Stimulated activated CD8-positive, alpha-beta memory T cell treated with anti-CD3 and anti-CD28 coated beads, Interleukin-7, amount 100 ng/mL, for 4 hours (primary cell): ENCODE measurements around the gene LSS.
A peak's percentile ranks its signal among the peaks of the same experiment; 100 is the strongest.
"Not testable (repeated sequence)": the region's sequence is repeated elsewhere in the genome, so short reads cannot be mapped to it uniquely, and the experiment has no call there.

Experiments used
- DNase-seq, 2 donors: peaks; one replicate each; pipeline ENCODE4 v3.0.0-alpha.2; 2020; ENCODE audit warnings: low read depth in 2 of 2

LSS gene

DNA sequence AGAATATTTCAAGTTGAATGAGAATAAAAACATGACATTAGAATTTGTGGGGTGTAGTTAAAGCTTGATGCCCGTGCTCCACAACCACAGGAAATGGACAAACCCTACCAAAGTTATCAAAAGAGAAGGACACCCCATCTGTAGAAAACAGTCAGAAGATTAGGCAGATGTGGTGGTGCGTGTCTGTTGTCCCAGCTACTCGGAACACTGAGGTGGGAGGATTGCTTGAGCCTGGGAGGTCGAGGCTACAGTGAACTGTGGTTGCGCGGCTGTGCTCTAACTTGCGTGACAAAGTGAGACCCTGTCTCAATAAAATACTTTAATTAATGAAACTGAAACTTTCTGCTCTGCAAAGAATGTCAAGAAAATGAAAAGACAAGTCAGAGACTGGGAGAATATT, 42.9 kb downstream of the LSS start:
- DNase-seq: no peak

- peak; percentile 58 to 59 for DNase-seq
Measured at GRCh38 chr21:46184625-46185555, 43.7 kb downstream of the LSS start.

GRCh38 chr21:46183910-46184624, 44.5 kb downstream of the LSS start, which contains the start of gene SPATC1L:
Gene SPATC1L (minus strand): TSS chr21:46184459. CDS start chr21:46182816, 1,643 bp downstream.
- DNase-seq: peak in 1 of 2 donors; percentile 42

- not testable (repeated sequence) for DNase-seq
Measured at GRCh38 chr21:46183337-46183909, 45.2 kb downstream of the LSS start.

- no peak for DNase-seq
Measured at GRCh38 chr21:46182548-46183336, 45.8 kb downstream of the LSS start.

- no peak for DNase-seq
Measured at GRCh38 chr21:46181953-46182547, 46.5 kb downstream of the LSS start.

DNA sequence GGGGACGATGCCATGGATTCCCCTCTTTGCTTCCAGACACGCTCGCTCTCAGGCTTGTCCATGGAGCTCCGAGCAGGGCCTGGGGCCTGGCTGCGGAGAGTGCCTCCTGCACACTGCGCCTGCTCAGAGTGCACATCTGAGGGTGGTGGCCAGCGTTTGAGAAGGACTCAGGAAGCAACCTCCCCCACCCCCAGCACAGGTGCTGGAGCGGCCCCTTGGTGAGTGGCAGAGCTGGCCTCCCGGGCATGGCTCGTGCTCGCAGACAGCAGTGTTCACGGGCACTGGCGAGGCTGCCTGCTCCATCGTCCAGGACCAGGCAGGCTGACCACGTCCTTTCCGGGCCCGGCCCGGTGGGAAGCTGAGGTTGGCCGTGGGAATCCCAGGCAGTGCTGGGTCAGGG, 47.1 kb downstream of the LSS start:
- no peak for DNase-seq

GRCh38 chr21:46180778-46181391, 47.7 kb downstream of the LSS start:
- DNase-seq: no peak

DNA sequence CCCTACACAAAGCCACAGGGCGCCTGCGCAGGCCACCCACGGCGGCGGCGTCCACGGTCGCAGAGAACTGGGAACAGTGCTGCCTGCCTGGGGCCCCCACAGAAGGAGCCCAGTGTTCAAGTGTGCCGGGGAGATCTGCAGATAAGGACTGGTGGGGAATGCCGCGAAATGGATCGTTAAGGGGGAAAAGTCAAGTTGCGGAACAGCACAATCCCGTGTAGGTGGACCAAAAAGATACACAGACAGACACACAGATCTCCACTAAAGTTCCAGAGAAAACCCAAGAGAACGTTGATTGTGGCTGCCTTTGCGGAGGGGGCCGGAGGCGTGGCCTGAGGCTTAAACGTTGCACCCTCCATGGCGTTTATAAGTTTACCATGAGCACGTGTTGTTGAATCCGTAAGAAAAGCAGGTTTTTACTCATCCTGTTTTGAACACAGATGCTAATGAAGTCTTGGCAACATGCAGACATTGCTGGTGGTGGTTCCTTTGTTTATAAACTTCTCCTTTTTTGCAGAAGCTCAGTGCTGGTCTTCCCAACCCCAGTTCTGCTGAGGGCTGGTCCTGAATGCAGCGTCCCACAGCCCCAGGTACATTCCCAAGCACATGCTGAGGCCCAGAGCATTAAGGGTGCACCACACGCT, 48.4 kb downstream of the LSS start:
- no peak for DNase-seq

GRCh38 chr21:46179708-46180078, 48.9 kb downstream of the LSS start:
- no peak for DNase-seq

GRCh38 chr21:46178961-46179360, 49.6 kb downstream of the LSS start:
- DNase-seq: no peak

- not testable (repeated sequence) for DNase-seq
Measured at GRCh38 chr21:46176443-46177129, 52.0 kb downstream of the LSS start.

GRCh38 chr21:46173573-46173972, 55.0 kb downstream of the LSS start:
- DNase-seq: no peak

- DNase-seq: no peak
Measured at GRCh38 chr21:46172863-46173528, 55.6 kb downstream of the LSS start.

DNA sequence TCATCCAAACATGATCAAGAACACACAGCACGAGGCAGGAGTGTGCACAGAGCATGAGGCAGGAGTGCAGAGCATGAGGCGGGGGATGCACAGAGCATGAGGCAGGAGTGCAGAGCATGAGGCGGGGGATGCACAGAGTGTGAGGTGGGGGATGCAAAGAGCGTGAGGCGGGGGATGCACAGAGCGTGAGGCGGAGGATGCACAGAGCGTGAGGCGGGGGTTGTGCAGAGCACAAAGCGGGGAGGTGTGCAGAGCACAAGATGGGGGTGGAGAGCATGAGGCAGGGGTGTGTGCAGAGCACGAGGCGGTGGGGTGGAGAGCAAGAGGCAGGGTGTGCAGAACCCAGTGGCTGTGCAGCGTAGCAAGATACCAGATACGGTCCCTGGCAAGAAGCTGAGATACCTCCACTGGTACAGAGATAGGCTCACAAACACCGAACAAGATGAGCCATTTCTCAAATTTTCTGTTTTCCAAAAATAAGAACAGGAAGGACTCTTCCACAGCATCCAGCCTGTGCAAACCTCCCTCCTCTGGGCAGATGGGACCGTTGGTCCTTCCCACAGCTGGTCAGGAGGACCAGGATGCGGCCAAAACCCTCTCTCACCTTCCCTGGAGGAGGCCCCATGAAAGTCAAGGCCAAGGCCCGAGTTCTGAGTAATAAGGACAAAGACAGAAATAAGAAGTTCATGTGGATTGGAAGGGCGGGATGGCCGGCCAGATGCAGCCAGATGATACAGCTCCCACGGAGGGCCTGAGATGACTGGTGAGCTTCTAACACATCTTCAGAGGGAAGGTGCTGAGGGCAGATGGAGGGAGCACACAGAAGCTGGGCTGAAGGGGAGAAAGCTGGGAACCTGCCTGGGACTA, 56.3 kb downstream of the LSS start:
- DNase-seq: no peak

DNA sequence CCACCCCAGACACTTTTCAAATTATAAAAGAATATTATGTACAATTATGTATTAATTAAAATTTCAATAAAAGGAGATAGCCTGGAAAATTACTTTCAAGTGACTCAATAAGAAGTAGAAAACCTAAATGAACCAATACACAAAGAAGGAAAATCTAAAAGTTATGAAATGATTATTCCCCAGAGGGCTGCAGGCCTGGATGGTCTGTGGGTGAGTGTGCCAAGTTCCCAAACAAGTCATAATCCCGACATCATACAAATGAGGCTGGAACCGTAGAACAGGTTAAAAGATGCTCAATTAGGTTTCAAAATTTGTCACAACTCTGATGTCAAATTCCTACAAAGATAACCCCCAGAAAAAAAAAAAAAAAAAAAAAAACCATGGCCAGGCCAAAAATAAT, 57.0 kb downstream of the LSS start:
- no peak for DNase-seq

- not testable (repeated sequence) for DNase-seq
Measured at GRCh38 chr21:46170436-46171193, 58.0 kb downstream of the LSS start.
